Measurements from ENCODE around the gene TXNDC9. TPM values are rescaled to one million over a fixed set of nuclear protein-coding genes. Genes with fewer than 3 reads are reported as not detected.

The TXNDC9 gene
- total RNA-seq, 1 experiment from 2014 or later: 38.6 TPM

GRCh38 chr2:99275882-99276281 is 60.3 kb downstream of the TXNDC9 start:
- peaks cover 12% of the 10 kb centered on the region; the same call in 1 of the 2 replicates for H3K27me3 ChIP-seq (ENCODE audit: insufficient read depth, low read depth)
- no peak for DNase-seq
- BruUV-seq (replicated peaks): no TSS peak
- TF ChIP-seq CTCF (conservative IDR thresholded peaks at IDR 0.05) (no peak), EZH2 (IDR thresholded peaks at IDR 0.05; ENCODE audit: low read depth) (no peak)
- H3F3A ChIP-seq (ENCODE audit: insufficient read depth, low read depth): peaks cover 14% of the 10 kb centered on the region
- no peaks in the 10 kb centered on the region for H4K20me1 ChIP-seq (ENCODE audit: insufficient read depth)
- H3K4me1 ChIP-seq (replicated peaks; ENCODE audit: insufficient read depth): peaks cover 12% of the 10 kb centered on the region
- no peak overlapping the region for H3K27ac ChIP-seq
- no peaks in the 10 kb centered on the region for H3K36me3 ChIP-seq (ENCODE audit: low read depth)
- H3K4me2 ChIP-seq: no peak overlapping the region
- ChIA-PET CTCF (no interaction called here), POLR2A (ENCODE audit: unreplicated experiment) (no interaction called here)
- H3K9me2 ChIP-seq (ENCODE audit: insufficient read depth): no peaks in the 10 kb centered on the region
- H3K4me3 ChIP-seq: no peak overlapping the region
- intact Hi-C loops (cut with micrococcal nuclease; ENCODE audit: unreplicated experiment): no loop called here
- peaks cover 16% of the 10 kb centered on the region; the same call in 1 of the 2 replicates for H3K9me3 ChIP-seq (ENCODE audit: insufficient read depth, low read depth)
- H2AFZ ChIP-seq: no peak overlapping the region
- no peaks in the 10 kb centered on the region for H3K79me2 ChIP-seq (ENCODE audit: low read depth)

Other genes with a start within 250 kb of the TXNDC9 start
- 16.9 and 18.0 TPM in 2 replicates for gene C2orf15, start 194.6 kb downstream of the TXNDC9 start, total RNA-seq (2021)
- 13.5 and 14.9 TPM in 2 replicates for gene TSGA10, start 181.4 kb downstream of the TXNDC9 start, total RNA-seq (2021)
- gene LIPT1, start 181.4 kb downstream of the TXNDC9 start, total RNA-seq (2021): 10.3 and 11.6 TPM in 2 replicates
- 35.0 and 37.6 TPM in 2 replicates for gene MITD1, start 155.3 kb downstream of the TXNDC9 start, total RNA-seq (2021)
- 50.1 and 52.6 TPM in 2 replicates for gene MRPL30, start 155.1 kb downstream of the TXNDC9 start, total RNA-seq (2021)
- not detected in 2 replicates for gene LYG2, start 80.7 kb downstream of the TXNDC9 start, total RNA-seq (2021)
- 0.78 and 1.5 TPM in 2 replicates for gene LYG1, start 35.1 kb downstream of the TXNDC9 start, total RNA-seq (2021)
- gene EIF5B, start 1.1 kb upstream of the TXNDC9 start, total RNA-seq (2021): 53.4 and 56.7 TPM in 2 replicates
- 47.8 and 50.5 TPM in 2 replicates for gene REV1, start 153.7 kb upstream of the TXNDC9 start, total RNA-seq (2021)